CD4-positive, alpha-beta T cell treated with Interleukin-17A for 4 hours (primary cell): Measurements from ENCODE around the gene CEP131.

Source experiments
- DNase-seq: peaks from one replicate; pipeline ENCODE4 v3.0.0-alpha.2; 2020; ENCODE audit warnings: mixed read lengths

Gene CEP131

DNA sequence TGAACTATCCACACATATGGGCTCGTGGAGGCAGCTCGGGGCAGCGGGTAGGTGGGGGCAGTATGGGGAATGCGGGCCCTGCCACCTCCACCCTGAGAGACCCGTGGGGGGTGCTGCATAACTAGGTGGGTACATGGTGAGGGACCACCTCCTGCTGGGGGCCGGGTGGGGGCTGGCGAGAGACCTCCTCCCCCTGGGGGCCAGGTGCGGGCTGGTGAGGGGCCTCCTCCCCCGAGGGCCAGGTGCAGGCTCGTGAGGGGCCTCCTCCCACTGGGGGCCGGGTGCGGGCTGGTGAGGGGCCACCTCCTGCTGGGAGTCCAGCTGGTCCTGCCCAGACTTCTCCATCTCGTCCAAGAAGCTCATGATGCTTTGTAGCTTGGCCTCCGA, 25.4 kb downstream of the CEP131 start:
- DNase-seq: no peak

DNA sequence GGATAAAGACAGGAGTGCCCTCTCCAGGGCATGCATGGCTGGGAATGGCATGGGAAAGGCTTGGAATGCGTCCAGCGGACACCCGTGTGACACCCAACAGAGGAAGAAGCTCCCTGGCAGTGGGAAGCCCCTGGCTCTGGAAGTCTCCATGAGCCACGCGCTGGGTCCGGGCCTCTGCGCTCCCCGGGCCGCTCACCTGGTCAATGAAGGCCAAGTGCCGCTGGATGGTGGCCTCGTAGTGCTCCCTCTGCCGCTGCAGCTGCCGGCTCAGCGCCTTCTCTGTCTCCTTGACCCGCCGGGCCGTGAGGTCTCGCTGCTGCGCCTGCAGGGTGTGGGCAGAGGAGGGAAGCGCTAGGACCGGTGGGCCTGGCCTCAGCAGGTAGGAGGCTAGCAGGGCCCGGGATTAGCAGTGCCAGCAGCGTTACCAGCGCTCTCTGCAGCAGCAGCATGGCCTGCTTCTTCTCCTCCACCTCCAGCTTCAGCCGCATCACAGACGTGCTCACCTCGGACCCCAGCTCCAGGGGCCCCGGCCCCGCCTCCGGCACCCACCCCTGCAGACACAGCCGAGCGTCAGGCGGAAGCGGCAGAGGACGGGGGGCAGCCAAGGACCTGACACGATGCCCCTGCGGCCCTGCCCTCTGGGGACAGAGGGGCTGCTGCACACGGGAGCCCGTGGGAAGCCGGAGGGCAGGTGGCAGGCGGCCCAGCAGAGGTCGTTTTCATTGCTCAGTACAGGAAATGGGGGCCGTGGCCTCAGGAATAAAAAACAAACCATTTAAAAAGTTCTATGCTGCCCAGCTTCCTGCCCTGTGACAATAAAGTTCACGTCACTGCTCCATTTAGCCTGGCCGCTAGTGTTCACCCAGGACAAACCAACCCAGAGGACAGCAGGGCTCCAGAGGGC, 26.0 kb downstream of the CEP131 start:
- DNase-seq: no peak

- DNase-seq: no peak
Measured at GRCh38 chr17:81195941-81196495, 26.7 kb downstream of the CEP131 start.

- DNase-seq: no peak
Measured at GRCh38 chr17:81194941-81195901, 27.5 kb downstream of the CEP131 start.

- DNase-seq: no peak
Measured at GRCh38 chr17:81194225-81194760, 28.5 kb downstream of the CEP131 start.

GRCh38 chr17:81193470-81194224, 29.1 kb downstream of the CEP131 start:
- DNase-seq: no peak

DNA sequence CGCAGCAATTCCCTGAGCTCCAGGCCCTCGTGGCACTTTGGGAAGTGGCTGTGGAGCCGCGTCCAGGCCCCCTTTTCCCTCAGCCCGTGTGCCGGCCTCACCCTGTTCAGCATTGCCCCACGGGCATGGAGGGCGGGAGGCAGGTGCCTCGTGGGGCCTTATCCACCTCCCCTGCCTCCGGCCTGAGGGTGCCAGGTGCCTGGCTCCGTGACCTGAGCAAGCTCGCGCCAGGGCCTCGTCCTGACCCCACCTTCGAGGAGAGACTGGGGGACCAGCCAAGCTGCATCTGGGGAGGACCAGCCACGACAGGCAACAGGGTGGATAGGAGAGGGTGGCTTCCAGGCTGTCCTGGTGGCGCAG, 29.7 kb downstream of the CEP131 start:
- no peak for DNase-seq

GRCh38 chr17:81192386-81193050, 30.2 kb downstream of the CEP131 start:
- DNase-seq: no peak

DNA sequence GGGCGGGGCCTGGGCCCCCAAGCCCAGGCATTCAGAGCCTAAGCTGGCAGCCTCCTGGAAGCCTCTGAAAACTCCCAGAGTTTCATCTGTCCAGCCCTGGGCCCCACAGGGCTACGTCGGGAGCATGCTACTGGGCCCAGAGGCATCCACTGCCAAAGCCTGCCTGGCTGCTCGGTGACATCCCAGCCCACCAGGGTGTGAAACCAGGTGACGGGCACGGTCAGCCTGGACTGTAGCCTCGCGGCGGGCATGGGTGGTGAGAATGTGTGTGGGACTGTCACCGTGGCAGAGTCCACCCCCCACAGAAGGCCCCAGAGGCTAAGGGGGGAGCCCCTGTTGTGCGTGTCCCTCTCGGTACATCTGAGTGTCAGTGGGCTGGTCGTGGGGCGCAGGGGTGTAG, 31.1 kb downstream of the CEP131 start:
- DNase-seq: no peak

DNA sequence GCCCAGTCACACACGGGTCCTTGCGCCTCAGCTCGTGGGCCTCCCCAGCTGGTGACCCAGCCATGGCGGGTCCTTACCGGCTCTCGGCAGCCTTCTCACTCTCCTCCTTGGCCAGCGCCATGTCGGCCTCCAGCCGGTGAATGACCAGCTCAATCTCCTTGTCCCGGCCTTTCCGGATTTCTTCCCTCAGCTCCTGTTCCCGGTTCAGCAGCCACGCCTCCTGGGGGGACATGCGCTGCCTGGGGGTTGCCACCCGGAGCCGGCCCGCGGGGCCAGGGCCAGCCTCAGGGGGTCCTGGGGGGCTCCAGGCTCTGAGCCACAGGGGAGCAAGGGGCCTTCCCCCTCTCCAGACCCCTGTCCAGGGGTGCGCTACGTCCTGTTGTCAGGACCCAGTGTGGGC, 31.6 kb downstream of the CEP131 start:
- DNase-seq: no peak

GRCh38 chr17:81190591-81190990, 32.2 kb downstream of the CEP131 start:
- no peak for DNase-seq

DNA sequence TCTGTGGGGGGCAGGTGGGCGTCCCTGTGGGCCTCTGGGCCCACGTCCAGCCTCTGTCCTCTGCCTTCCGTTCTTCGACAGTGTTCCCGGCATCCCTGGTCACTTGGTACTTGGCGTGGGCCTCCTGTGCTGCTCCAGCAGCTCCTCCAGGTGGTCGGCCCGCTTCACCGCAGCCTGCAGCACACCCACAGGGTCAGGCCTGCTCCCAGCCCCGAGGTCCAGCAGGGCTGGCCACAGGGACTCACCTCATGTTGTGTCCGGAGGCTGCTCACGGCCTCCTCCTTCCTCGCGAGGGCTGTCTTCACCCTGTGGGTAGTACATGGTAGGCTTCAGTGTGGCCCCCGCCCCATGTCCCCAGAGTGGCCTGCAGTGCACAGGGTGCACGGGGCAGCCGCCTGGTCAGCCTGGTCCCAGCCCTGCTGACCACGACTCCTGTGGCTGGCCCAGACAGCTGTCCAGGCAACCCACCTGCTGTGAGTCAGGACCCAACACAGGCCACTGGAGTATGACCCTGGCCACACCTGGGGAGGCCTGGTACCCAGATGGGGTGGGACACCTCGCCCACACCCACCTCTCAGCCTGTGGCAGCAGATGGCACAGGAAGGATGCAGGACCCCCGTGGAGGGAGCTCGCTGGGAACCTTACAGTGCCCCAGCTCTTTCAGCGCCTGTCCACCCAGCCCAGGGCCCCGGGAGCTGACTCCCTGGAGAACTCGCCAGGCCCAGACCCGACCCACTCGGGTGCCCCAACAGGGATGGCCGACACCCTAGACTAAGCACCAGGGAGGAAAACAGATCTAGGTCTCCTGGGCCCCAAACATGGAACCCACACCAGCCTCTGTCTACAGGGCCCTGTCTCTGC, 32.9 kb downstream of the CEP131 start:
- no peak for DNase-seq

GRCh38 chr17:81189016-81189415, 33.7 kb downstream of the CEP131 start:
- DNase-seq: no peak

GRCh38 chr17:81188491-81188840, 34.3 kb downstream of the CEP131 start:
- DNase-seq: no peak

DNA sequence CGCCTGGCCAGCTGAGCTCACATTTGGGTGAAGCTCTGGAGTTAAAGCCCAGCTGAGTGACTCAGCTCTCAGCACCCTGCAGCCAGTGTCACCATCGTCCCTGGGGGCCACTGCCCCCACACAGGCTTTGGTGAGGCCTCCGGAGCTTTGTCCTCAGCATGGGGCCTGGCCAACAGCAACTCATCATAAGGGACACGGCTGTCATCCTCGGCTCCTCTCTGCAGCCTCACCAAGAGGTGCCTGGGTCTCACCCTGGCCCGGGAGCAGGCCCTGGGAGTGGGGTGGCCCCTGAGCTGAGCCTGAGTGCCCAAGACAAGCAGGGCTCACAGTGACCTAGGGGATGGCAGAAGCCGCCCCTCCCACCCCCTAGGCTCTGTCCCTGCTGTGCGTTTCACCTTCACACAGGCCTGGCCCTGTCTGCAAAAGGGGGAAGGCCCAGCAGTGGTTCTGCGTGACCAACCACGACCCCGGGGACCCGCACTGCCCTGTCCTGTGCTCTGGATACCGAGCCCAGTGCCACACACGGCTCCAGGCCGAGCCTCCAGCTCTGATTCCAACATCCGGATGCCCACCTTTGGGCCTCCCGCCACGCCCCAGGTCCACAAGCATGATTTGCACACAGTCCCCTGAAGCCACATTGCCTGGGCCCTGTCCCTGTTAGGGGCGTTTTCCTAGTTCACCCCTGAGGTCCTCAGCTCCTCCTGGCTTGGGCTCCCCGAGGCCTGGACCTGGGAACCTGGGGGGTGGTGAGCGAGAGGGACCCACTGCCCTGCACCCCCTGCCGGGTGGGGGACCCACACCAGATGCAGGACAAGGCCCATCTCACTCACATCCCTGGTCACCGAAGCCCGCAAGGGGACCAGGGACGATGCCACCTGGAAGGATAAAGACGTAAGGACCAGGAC, 34.9 kb downstream of the CEP131 start:
- no peak for DNase-seq

- no peak for DNase-seq
Measured at GRCh38 chr17:81187120-81187519, 35.6 kb downstream of the CEP131 start.

GRCh38 chr17:81186203-81186602, 36.6 kb downstream of the CEP131 start:
- no peak for DNase-seq

DNA sequence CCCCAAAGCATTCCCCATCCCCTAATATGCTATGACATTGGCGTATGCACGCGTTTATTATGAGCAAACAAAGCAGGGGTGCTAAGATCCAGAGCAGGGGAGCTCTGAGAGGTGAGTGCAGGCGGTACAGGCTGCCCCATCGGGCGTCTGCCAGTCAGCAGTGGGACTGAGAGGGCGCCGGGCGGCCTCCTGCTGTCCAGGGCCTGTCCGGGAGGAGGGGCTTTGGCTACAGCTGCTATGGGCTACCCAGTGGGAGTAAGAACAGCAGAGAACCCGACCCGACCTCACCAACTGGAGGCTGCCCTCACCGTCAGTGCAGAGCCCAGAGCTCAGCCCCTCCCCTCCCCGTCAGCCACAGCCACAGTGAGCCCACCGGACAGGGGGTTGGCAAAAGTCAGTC, 38.2 kb downstream of the CEP131 start:
- no peak for DNase-seq

GRCh38 chr17:81183807-81184206, 39.0 kb downstream of the CEP131 start:
- DNase-seq: no peak

DNA sequence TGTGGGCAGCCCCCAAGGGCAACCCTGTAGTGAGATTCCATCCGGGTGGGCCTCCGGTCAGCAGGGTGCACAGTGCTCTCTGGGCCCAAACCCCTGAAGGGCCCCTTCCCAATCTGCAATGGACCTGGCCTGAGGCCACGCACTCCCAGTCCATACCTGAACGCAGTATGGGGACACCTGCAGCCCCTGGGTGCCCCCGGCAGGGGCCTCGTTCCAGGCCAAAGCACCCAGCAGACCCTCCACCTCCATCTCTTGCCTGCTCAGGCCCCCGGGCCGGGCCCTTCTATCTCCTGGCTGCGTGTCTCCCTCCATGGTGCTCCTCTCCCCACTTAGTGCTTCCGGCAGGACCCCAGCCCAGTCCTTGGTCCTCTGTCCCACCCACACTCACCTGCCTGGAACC, 39.4 kb downstream of the CEP131 start:
- DNase-seq: no peak
